GM12872 (cell line): ENCODE data around the gene GTF2IRD1.

ENCODE experiments used
- TF ChIP-seq, protein P1 (sequence below): IDR thresholded peaks from 3 replicates; pipeline ENCODE4 v1.5.1; 2011; ENCODE audit warnings: low read depth, mild to moderate bottlenecking, low read length, moderate library complexity; ENCODE audit not compliant: insufficient read depth

GTF2IRD1 gene, protein sequence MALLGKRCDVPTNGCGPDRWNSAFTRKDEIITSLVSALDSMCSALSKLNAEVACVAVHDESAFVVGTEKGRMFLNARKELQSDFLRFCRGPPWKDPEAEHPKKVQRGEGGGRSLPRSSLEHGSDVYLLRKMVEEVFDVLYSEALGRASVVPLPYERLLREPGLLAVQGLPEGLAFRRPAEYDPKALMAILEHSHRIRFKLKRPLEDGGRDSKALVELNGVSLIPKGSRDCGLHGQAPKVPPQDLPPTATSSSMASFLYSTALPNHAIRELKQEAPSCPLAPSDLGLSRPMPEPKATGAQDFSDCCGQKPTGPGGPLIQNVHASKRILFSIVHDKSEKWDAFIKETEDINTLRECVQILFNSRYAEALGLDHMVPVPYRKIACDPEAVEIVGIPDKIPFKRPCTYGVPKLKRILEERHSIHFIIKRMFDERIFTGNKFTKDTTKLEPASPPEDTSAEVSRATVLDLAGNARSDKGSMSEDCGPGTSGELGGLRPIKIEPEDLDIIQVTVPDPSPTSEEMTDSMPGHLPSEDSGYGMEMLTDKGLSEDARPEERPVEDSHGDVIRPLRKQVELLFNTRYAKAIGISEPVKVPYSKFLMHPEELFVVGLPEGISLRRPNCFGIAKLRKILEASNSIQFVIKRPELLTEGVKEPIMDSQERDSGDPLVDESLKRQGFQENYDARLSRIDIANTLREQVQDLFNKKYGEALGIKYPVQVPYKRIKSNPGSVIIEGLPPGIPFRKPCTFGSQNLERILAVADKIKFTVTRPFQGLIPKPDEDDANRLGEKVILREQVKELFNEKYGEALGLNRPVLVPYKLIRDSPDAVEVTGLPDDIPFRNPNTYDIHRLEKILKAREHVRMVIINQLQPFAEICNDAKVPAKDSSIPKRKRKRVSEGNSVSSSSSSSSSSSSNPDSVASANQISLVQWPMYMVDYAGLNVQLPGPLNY

DNA sequence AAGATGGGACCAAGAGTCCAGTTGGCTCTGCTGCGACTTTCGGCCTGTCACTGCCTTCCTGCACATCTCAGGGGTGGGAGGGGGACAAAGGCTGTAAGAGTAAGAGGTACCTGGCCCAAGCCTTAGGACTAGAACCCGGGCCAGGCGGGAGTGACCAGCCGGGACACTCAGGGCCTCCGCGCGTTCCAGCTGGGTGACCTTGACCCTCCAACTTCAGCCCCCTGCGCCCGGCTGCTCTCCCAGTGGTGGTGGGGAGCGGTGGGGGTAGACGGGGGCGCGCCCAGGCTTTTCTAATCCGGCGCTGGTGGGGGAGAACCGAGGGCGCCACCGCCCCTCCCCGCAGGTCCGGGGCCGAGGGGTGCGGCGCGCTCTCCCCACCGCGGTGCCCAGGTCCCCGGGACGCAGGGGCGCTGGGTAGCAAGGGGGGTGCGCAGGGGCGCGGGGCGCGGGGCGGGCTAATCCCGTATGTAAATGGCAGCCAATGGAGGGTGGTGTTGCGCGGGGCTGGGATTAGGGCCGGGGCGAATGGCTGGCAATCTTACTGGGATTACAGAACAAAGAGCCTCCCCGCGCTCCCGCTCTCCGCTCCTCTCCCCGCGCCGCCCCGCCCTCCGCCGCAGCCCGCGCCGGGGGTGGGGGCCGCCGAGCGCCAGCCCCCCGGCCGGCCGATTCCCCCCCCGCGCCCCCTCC, at the start of gene GTF2IRD1:
Gene GTF2IRD1, plus strand, starts transcription at position 585 of the 690 bp plus-strand sequence. CDS start 54,175 bp downstream, outside the sequence.
- TF ChIP-seq, protein P1, sequence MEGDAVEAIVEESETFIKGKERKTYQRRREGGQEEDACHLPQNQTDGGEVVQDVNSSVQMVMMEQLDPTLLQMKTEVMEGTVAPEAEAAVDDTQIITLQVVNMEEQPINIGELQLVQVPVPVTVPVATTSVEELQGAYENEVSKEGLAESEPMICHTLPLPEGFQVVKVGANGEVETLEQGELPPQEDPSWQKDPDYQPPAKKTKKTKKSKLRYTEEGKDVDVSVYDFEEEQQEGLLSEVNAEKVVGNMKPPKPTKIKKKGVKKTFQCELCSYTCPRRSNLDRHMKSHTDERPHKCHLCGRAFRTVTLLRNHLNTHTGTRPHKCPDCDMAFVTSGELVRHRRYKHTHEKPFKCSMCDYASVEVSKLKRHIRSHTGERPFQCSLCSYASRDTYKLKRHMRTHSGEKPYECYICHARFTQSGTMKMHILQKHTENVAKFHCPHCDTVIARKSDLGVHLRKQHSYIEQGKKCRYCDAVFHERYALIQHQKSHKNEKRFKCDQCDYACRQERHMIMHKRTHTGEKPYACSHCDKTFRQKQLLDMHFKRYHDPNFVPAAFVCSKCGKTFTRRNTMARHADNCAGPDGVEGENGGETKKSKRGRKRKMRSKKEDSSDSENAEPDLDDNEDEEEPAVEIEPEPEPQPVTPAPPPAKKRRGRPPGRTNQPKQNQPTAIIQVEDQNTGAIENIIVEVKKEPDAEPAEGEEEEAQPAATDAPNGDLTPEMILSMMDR = no peak

DNA sequence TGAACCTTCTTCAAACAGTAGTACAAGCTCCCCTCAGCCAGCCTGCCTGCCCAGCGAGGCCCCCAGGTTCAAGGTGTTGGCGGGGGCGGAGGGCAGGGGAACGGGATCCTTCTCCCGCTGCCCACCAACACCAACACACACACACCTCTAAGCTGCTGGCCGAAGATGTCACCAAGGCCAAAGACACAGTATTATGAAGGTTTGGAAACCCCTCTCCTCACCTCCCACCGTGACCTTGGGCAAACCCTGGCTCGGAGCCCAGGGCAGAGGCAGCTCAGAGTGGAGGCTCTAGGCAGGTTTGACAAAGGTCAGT, 49.4 kb upstream of the GTF2IRD1 start:
- TF ChIP-seq, protein P1 = no peak

DNA sequence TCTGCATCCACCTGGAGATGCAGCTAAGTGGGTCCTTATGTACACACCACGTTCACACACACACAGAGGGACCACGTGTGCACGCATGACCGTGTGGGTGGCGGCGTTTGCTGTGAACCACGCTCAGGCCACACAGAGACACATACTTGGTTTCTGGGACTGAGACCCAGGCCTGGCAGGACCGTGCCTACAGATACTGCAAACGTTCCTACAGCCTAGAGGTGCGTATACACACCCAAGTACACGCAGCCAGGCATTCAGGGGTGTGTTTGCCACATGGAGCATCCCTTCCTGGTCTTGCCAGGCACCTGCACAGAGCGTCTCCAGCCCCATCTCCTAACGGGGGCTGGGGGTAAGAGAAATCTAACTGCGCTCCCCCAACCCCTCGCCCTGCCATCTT, 49.0 kb upstream of the GTF2IRD1 start:
- TF ChIP-seq, protein P1 = no peak

DNA sequence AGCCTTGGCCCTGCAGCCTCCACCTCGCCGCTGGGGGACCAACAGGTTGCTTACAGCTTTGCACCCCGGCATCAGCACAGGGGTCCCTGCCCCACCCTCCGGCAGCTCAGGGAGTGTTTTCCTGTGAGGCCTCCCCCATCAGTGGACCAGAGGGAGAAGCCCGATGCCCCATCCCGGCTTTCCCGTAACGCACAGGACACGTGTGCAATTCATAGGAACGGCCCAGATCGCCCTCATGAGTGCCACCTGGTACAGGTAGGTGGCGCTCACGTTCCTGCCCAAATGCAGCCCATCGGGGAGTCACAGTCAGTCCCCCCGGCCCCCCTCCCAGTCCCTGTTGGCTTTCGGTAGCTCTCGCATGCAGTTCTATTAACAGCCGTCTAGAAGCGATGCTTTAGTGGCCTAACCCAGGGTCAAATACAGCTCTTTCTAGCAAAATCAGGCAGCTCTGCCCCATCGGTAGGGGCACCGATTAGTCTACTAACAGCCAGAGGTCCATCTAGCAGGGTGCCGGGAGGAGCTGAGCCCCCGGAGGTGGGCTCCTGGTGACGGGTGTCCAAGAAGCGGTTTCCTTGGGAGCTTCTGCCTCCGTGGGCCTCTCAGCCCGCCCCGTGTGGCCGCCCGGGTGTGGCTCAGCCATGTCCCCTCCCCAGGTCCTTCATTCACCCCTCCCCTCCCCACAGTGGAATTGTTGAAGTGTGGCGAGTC, 48.4 kb upstream of the GTF2IRD1 start:
- TF ChIP-seq, protein P1 = peak; percentile 38; the same call in 2 of the 3 replicates

DNA sequence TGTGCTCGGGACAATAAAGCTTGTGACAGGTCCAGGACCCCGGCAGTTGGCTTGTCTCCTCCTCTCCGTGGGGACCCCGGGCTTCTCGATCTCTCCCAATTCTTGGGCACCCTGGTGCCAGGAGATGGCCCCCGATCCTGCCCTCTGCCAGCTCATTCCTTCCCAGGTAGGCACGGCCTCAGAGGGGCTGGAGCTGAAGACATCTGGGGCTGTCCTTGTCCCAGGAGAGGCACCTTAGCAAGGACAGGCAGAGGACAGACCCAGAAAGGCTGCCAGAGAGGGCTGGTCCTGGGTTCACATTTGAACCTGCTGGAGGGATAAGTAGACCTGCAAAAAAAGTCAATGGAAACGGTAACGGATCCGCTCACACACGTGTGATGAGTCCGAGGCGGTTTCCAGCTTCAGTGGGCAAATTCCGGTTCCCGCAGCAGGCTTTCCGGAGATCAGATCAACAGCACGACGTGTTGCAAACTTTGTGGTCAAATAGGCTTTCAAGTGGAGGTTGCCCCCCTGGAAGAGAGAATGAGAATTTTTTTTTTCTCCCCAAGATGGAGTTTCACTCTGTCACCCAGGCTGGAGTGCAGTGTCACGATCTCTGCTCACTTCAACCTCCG, 47.7 kb upstream of the GTF2IRD1 start:
- TF ChIP-seq, protein P1 = no peak

DNA sequence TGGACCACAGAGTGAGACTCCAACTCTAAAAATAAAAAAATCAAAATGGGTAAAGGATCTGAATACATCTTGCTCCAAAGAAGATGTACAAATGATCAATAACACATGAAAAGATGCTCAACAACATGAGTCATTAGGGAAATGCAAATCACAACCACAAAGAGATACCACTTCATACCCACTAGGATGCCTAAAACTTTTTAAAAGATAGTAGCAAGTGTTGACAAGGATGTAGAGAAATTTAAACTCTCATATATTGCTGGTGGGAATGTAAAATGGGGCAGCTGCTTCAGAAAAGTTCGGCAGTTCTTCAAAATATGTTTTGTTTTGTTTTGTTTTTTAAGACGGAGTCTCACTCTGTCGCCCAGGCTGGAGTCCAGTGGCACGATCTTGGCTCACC, 45.7 kb upstream of the GTF2IRD1 start:
- TF ChIP-seq, protein P1 = no peak
